ENCODE data around the gene WRNIP1.
"Not testable (repeated sequence)": the region's sequence is repeated elsewhere in the genome, so short reads cannot be mapped to it uniquely, and the experiment has no call there.

Gene WRNIP1

DNA sequence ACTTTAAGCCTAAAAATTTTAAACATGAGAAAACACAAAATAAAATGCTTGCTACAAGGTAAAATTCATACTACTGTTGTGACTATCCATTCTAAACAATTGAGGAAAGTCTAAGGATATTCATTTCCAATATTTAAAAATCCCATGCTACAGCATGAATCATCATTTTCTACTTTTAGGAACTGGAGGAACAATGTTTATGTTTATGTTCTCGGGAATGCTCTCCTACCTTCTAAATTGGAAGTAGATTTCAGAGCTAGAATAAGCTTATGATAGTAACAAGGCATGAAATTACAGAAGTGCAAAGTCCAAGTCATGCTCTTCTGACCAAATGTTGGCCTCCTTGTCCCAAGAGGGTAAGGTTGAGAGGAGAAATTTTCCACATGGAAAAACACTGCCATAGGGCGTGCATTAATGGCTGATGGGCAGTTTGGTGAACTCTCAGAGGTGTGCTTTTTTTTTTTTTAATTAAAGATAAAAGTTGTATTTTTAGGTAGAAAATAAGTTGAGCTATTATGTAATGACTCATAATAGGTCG lies 8.4 kb upstream of the WRNIP1 start:
- intact Hi-C loops (cut with DNase I; ENCODE audit: low total_unique reads) = no loop called here
- Histone ChIP-seq H3K9me3 (no peaks in the 10 kb centered on the region), H3K4me1 (peaks cover 0 to 31% (median 4%) of the 10 kb centered on the region in 4 donors), H3K27ac (peak overlapping the region in 1 of 2 donors; percentile 36), H3K27me3 (no peaks in the 10 kb centered on the region), H3K36me3 (no peaks in the 10 kb centered on the region), H3K4me3 (no peak overlapping the region)
- TF ChIP-seq, protein P1, sequence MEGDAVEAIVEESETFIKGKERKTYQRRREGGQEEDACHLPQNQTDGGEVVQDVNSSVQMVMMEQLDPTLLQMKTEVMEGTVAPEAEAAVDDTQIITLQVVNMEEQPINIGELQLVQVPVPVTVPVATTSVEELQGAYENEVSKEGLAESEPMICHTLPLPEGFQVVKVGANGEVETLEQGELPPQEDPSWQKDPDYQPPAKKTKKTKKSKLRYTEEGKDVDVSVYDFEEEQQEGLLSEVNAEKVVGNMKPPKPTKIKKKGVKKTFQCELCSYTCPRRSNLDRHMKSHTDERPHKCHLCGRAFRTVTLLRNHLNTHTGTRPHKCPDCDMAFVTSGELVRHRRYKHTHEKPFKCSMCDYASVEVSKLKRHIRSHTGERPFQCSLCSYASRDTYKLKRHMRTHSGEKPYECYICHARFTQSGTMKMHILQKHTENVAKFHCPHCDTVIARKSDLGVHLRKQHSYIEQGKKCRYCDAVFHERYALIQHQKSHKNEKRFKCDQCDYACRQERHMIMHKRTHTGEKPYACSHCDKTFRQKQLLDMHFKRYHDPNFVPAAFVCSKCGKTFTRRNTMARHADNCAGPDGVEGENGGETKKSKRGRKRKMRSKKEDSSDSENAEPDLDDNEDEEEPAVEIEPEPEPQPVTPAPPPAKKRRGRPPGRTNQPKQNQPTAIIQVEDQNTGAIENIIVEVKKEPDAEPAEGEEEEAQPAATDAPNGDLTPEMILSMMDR (IDR thresholded peaks at IDR 0.05) = no peak
- no peak for DNase-seq

DNA sequence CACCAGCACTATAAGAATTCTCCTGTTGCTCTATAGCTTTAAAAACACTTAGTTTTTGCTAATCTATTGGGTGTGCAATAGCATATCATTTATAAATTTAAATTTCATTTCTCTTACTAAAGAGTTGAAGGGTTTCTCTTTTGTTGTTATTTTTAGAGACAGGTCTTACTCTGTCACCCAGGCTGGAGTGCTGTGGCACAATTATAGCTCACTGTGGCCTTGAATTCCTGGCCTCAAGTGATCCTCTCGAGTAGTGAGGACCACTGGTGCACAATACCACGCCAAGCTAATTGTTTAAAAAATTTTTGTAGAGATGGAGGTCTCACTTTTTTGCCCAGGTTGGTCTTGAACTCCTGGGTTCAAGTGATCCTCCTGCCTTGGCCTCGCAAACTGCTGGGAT lies 6.2 kb upstream of the WRNIP1 start:
- Histone ChIP-seq H3K27ac (no peak overlapping the region), H3K9me3 (no peaks in the 10 kb centered on the region), H3K4me3 (no peak overlapping the region), H3K36me3 (no peaks in the 10 kb centered on the region), H3K27me3 (no peaks in the 10 kb centered on the region), H3K4me1 (peaks cover 0 to 34% (median 4%) of the 10 kb centered on the region in 4 donors)
- DNase-seq = no peak
- intact Hi-C loops (cut with DNase I; ENCODE audit: low total_unique reads) = no loop called here
- TF ChIP-seq, protein P1 (IDR thresholded peaks at IDR 0.05) = no peak

DNA sequence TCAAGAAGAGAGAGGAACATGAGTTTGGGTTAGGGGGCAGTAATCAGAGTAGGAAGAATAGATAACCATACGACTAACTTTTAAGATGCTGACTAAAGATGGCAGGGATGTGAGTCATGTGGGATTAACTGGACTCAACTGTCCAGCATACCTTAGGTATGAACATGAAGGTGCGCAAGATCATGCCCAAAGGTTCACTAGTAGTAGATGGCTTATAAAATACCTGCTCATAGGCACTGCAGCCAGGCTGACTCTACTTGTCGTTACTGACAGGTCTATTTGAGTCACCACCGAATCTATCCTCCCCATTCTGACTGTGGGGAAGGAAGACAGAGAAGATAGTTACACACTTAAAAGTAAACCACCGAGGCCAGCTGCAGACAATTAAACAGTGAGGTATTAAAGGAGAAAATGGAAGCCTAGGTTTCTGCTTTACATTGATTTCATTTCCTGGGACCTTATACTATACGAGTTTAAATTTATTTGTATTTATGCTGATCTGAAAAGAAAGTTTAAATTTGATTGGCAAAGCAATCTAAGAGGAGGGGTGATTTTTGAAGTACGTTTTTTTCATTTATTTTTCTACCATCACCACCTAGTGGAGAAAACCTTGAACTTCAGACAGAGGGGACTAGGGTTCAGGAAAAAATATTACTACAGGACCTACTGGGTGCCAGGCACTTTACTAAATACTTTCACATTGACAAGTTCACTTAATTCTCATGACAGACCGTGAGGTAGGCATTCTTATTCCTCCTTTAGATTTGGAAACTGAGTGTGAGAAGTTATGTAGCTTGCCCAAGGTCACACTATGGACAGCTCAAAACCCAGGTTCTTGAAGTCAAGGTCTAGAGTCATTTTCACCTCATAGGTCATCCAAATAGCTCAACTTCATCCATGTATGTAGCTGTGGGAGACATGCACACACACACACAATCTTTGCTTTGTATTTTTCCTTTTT lies 4.0 kb upstream of the WRNIP1 start:
- intact Hi-C loops (cut with DNase I; ENCODE audit: low total_unique reads) = no loop called here
- H3K27ac ChIP-seq = no peak overlapping the region
- no peak for DNase-seq
- H3K4me3 ChIP-seq = no peak overlapping the region
- TF ChIP-seq, protein P1 (IDR thresholded peaks at IDR 0.05) = peak in 1 of 2 experiments; percentile 17
- no peaks in the 10 kb centered on the region for H3K27me3 ChIP-seq
- H3K4me1 ChIP-seq = peaks cover 0 to 29% (median 5%) of the 10 kb centered on the region in 4 donors
- H3K36me3 ChIP-seq = no peaks in the 10 kb centered on the region
- H3K9me3 ChIP-seq = no peaks in the 10 kb centered on the region

DNA sequence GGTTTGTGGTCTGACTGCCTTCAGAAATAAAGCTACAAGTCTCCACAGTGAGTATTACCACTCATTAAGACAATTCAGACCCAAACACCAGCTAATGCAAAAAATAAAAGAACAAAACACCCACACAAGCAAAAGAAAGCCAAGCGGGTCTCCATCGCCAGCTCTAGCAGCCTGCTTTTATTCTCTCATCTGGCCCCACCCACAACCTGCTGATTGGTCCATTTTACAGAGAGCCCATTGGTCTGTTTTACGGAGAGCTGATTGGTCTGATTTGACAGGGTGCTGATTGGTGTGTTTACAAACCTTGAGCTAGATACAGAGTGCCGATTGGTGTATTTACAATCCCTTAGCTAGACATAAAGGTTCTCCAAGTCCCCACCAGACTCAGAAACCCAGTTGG lies 2.3 kb upstream of the WRNIP1 start:
- DNase-seq; intact Hi-C loops (cut with DNase I; ENCODE audit: low total_unique reads); H3K4me3 ChIP-seq; H3K27ac ChIP-seq; H3K27me3 ChIP-seq; H3K36me3 ChIP-seq; H3K9me3 ChIP-seq: not testable (repeated sequence)
- H3K4me1 ChIP-seq = peaks cover 0 to 21% (median 11%) of the 10 kb centered on the region in 4 donors

DNA sequence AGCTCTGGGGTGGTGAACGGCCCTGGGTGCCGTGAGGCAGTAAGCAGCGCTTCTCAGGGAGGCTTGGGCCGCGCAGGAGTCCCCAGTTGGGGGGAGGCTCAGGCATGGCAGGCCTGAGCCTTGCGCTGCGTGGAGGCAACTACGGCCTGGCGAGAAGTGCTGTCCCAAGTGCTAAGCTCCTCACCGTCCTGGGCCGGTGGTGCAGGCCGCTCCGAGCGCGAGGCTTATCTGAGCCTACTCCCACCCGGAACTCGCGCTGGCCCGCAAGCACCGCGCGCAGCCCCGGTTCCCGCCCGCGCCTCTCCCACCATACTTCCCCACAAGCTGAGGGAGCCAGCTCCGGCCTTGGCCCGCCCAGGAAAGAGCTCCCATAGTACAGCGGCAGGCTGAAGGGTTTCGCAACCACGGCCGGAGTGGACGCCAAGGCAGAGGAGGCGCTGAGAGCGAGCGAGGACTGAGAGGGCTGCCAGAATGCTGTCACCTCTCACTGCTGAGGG lies 1.8 kb upstream of the WRNIP1 start:
- intact Hi-C loops (cut with DNase I; ENCODE audit: low total_unique reads) = no loop called here
- Histone ChIP-seq H3K4me1 (peaks cover 0 to 23% (median 15%) of the 10 kb centered on the region in 4 donors), H3K4me3 (no peak overlapping the region), H3K9me3 (no peaks in the 10 kb centered on the region), H3K27me3 (no peaks in the 10 kb centered on the region), H3K36me3 (no peaks in the 10 kb centered on the region), H3K27ac (no peak overlapping the region)
- TF ChIP-seq, protein P1 (IDR thresholded peaks at IDR 0.05) = no peak
- no peak for DNase-seq

Measured in tibial artery (tissue), 4 donors.